ENCODE data around the gene CXCL11.
"Not testable (repeated sequence)": the region's sequence is repeated elsewhere in the genome, so short reads cannot be mapped to it uniquely, and the experiment has no call there.

CXCL11 gene

GRCh38 chr4:76007089-76007862 is 28.6 kb downstream of the CXCL11 start, which contains the start of gene CXCL9:
TSS of gene CXCL9 (minus strand) at chr4:76007509. CDS start at chr4:76007449, 60 bp downstream.
- H3K4me3 ChIP-seq (ENCODE audit: low read depth, low read length) = no peak within 1 kb of the TSS
- no peak for DNase-seq (ENCODE audit: low read depth)

DNA sequence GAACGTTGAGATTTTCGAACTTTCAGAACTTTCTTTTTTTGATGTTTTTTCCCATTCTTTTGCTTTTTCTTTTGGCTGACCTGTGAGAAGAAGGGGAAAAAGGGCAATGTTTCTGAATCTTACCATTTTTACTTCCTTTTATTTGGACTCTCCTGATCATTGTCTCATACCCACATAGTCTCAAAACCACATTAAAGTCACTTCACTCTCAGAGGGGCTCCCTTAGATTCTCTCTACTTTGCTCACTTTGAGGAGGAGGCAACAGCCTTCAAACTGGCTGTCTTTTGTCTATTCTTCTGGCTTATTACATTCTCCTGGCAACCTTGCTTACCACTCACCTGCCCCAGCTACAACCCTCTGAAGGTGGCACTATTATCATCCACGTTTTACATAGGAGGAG is 32.2 kb downstream of the CXCL11 start:
- no peak for DNase-seq (ENCODE audit: low read depth)
- H3K4me3 ChIP-seq (ENCODE audit: low read depth, low read length) = no peak overlapping the region

GRCh38 chr4:76003035-76003434 is 32.8 kb downstream of the CXCL11 start:
- no peak for DNase-seq (ENCODE audit: low read depth)

DNA sequence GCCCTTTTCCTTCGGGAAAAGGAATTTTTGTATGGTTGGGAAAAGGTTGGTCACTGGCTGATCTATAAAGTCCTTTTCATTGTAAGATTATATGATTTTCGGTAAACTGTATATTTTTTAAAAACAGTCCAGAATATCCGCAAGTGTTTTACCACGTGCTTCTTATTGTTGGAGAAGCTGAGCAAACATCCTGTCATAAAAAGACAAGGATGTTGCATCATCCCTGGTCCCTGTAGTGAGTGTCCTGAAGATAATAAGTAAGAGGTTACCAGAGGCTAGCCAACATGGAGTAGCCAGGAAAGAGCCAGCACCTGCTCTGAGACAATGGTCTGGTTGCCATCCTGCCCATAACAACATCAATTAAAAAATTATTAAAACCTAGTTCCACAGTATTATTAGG is 33.7 kb downstream of the CXCL11 start:
- DNase-seq (ENCODE audit: low read depth) = no peak
- no peak overlapping the region for H3K4me3 ChIP-seq (ENCODE audit: low read depth, low read length)

More at GRCh38 chr4:76003035-76003434, 32.8 kb downstream of the CXCL11 start:
- H3K4me3 ChIP-seq (ENCODE audit: low read depth, low read length) = no peak overlapping the region

GRCh38 chr4:76001700-76002099 is 34.2 kb downstream of the CXCL11 start:
- no peak overlapping the region for H3K4me3 ChIP-seq (ENCODE audit: low read depth, low read length)
- no peak for DNase-seq (ENCODE audit: low read depth)

DNA sequence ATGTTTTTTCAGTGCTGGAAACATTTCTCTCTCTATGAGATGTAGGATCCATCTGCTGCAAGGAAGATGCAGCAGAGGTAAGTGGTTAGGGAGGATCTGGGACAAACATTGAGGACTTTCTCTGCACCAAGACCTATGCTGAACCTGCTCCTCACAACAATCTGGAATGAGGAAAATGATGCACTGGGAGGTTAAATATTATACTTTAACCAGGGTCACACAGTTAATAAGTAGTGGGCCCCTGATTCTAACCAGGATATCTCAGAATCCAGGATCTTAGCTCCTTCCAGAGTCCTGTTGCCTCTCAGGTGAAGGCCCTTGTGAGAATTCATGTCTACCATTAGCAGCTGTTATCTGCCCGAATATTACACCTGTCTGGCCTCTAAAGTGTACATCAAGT is 35.6 kb downstream of the CXCL11 start:
- H3K4me3 ChIP-seq (ENCODE audit: low read depth, low read length) = no peak overlapping the region
- DNase-seq (ENCODE audit: low read depth) = no peak

- not testable (repeated sequence) for H3K4me3 ChIP-seq (ENCODE audit: low read depth, low read length); DNase-seq (ENCODE audit: low read depth)
Observed at GRCh38 chr4:75998525-75999147, 37.2 kb downstream of the CXCL11 start.

DNA sequence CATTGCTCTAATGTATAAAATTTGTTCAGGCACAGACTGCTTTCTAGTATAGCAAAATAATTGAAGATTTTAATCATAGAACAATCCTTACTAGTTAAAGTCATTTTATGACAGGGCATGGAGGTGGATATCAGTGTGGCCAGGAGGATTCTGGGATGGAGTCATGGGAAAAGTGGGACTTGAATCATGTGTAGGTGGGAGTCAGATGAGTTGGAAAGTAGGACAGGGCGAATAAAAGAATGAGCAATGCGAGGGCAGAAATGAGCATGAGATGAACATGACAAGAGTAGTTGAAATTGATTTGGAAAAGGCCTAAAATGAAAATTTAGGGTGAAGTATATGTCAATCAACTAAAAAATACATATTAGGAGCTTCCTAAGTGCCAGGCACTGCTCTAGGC is 37.9 kb downstream of the CXCL11 start:
- no peak overlapping the region for H3K4me3 ChIP-seq (ENCODE audit: low read depth, low read length)
- no peak for DNase-seq (ENCODE audit: low read depth)

DNA sequence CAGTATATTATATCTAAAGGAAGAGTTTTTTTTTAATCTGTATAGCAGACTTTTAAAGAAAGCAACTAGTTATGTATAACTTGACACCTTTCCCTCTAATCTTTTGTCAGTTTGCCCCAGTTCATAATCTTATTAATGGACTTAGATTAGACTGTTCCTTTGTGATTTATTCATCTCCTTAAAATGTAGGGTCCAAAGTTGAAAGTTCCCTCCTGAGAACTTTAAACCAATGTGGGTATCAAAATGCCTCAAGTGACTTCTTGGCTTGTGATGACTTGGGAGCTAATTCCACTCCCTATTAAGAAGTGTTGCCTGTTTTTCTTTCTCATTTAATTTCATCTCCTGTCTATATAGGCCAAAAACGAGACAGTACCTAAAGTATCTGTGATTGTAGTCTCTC is 38.8 kb downstream of the CXCL11 start:
- H3K4me3 ChIP-seq (ENCODE audit: low read depth, low read length) = no peak overlapping the region
- DNase-seq (ENCODE audit: low read depth) = no peak

- DNase-seq (ENCODE audit: low read depth) = peak; percentile 15
- no peak overlapping the region for H3K4me3 ChIP-seq (ENCODE audit: low read depth, low read length)
Observed at GRCh38 chr4:75995727-75996126, 40.1 kb downstream of the CXCL11 start.

GRCh38 chr4:75992462-75992861 is 43.4 kb downstream of the CXCL11 start:
- no peak overlapping the region for H3K4me3 ChIP-seq (ENCODE audit: low read depth, low read length)
- DNase-seq (ENCODE audit: low read depth) = no peak

- DNase-seq (ENCODE audit: low read depth) = no peak
- H3K4me3 ChIP-seq (ENCODE audit: low read depth, low read length) = peak overlapping the region; percentile 91
Observed at GRCh38 chr4:75989846-75990528, 45.9 kb downstream of the CXCL11 start.

GRCh38 chr4:75985116-75985515 is 50.8 kb downstream of the CXCL11 start:
- peak; percentile 85 for DNase-seq (ENCODE audit: low read depth)
- no peak overlapping the region for H3K4me3 ChIP-seq (ENCODE audit: low read depth, low read length)
